DMS153 treated with DMSO at 0.1 percent for 48 hours (cell line): ENCODE results near the gene COL12A1.

Experiments
- DNase-seq: peaks from one replicate; lab custom pipeline; 2025; ENCODE audit not compliant: unreplicated experiment; lab: John Stamatoyannopoulos, UW

Gene COL12A1

GRCh38 chr6:75205776-75206575 is at the start of gene COL12A1:
TSS of gene COL12A1 (minus strand) at chr6:75206053. CDS start at chr6:75202792, 3,261 bp downstream.
- peak; percentile 47 for DNase-seq

DNA sequence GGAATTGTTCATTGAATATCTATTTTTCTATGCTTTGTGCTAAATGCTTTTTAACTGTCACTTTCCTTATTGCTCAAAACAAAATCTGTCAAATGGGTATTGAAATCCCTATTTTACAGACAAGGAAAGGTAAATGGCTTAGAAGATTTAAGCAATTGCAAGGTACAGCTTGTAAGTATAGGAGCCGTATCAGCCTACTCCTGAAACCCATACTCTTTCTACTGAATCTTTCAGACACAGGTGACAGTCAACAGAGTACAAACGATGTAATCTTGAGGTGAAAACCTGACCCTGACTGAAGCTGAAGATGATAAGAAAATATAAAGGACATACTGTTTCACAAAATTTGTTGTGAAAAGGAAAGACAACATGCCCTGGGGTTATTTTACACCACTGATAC is 44.7 kb upstream of the COL12A1 start:
- DNase-seq: no peak

- no peak for DNase-seq
Observed at GRCh38 chr6:75249837-75250236, 44.0 kb upstream of the COL12A1 start.

DNA sequence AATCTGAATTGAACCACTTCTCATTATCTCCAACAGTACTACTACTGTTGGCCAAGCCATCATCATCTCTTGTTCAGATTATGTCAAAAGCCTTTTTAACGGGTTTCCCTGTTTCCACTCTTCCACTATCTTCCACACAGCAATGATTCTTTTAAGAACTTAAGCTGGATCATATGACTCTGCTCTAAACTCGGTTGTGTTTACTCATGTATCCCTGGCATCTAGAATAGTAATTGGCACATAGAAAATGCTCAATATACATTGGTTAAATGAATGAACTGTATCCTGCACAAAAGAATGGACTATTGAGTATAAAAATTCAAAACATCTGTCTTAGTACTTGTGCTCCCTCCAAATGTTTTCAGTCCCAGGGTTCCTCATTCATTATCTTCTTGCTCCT is 40.5 kb upstream of the COL12A1 start:
- DNase-seq: no peak

- no peak for DNase-seq
Observed at GRCh38 chr6:75244063-75244584, 38.3 kb upstream of the COL12A1 start.

DNA sequence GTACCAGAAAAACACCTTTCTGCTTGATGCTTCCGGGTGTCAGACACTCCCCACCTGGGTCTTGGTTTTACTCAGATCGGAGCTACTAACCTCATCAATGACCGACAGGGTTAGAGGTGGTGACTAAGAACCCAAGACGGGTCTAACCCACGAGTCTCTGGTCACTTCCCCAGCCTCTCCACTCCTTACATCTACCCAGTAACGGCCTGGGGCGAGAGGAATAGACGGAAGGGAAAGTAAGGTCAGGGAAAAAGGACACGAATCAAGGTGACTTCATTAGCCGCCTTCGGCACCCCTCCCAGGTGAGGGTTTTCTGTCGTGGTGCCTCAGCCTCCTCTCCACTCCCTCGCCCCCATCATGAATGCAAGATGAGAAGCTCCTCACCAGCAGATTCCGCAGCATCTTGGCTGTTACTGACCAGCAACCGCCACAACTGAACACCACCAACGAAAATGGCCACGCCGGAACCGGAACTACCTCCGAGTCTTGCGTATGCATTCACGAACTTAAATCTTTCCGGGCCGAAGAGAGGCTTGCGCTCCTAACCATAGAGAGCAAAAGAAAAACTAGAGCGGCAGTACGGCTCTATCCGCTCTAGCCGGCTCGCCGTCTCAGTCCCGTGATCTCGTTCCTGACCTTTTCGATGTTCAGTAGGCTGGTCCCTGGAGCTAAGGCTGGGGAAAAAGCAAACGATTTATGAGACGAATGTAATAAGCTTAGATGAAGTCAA is 37.6 kb upstream of the COL12A1 start, which contains the start of gene COX7A2:
COX7A2 (minus strand) TSS at position 469 of the 730 bp plus-strand sequence; CDS start at position 402, 67 bp downstream.
- DNase-seq: peak; percentile 100

DNA sequence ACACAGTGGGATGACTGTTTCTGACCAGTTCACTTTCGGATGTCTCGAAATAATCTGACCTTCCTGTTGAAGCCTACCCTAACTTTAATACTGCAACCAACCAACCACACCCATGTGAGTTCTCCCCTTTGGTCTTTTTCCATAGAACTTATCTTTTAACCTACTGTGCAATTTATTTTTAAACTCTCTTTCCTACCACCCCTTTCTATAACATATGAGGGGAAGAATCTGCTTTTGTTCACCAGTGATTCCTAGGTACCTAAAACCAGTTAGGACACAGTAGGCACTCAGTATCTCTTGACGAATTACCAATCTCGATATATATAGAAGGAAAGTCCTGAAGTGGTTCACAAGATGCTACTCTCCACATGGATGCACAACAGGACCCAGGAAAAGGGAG is 30.8 kb upstream of the COL12A1 start:
- no peak for DNase-seq

GRCh38 chr6:75235271-75235670 is 29.4 kb upstream of the COL12A1 start:
- DNase-seq: no peak

DNA sequence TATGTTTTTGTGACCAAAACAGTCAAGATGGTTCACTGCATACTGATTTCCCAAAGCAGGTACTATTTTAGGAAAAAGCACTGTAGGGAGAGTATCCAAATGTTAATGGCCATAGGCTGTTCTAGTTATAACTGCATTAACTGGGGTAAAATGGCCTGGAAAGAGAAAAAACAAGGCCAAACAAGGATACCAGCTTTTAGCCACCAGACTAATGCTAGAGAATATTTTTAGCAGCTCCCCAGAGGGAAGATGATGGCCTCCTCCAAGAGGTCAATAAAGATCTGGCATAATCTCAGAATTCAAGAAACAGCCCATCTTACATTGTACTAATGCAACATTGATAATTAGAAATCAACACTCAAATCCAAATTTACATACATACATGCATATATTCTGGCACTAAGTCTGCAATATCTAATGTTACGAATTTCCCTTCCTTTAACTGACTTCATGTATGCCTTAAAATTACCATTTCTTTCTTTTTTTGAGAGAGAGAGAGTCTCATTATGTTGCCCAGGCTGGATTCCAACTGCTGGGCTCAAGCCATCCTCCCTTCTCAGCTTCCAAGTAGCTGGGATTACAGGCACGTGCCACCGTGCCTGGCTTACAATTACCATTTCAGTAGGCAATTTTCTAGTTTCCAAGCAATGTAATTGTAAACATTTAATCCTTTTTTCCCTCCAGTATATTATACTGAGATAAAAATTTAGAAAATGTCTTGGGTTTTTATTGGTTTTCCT is 28.4 kb upstream of the COL12A1 start:
- DNase-seq: no peak

DNA sequence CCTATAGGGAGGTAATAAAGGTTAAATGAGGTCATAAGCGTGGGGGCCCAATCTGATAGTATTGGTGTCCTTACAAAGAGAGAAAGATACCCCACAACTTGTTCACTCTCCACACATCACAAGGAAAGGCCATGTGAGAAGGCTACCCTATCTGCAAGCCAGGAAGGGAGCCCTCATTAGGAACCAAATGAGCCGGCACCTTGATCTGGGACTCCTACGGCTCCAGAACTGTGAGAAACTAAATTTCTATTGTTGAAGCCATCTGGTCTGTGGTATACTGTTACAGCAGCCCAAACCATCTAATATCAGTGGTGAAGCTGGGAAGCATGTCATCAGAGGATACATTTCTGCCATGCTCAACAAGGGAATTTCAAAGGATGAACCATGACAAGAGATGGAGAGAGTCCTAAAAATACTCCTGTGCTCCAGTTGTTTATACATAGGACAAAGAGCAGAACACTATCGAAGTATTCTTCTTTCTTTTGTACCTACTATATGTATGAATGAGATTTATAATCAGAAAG is 27.3 kb upstream of the COL12A1 start:
- no peak for DNase-seq

DNA sequence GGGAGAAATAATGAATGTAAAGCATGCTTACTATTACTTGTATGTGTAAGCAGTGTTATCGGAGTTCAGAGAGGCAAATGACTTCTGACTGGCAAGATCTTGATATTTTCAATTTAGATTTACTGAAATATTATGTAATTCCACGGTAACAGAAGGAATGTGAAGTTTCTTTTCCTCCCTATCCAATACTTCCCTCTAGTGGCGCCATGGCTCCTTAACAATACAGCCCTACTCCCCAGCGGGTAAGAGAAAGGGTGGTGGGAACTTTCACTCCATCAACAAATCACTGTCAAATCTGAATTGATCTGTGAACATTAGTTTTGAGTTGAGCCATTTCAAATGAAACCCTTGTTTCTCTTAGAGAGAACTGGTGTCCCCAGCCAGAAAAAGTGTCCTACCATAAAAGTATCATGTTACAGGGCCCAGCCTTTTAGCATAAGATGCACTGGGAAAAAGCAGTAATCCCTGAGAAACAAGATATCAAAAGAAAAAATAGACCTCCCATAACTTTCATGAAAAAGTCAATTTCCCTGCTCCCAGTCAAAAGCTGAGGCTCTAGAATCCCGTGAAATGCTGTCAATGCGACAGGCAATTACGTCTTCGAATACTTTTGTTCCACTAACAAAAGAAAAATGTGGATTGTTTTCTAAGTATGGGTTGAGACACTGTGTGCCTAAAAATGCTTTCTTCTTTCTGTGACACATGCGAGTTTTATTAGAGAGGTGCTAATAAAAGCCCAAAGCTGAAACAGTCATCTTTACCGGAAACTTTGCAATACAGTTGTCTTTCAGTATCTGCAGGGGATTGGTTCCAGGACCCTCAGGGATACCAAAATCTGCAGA is 24.9 kb upstream of the COL12A1 start:
- no peak for DNase-seq

DNA sequence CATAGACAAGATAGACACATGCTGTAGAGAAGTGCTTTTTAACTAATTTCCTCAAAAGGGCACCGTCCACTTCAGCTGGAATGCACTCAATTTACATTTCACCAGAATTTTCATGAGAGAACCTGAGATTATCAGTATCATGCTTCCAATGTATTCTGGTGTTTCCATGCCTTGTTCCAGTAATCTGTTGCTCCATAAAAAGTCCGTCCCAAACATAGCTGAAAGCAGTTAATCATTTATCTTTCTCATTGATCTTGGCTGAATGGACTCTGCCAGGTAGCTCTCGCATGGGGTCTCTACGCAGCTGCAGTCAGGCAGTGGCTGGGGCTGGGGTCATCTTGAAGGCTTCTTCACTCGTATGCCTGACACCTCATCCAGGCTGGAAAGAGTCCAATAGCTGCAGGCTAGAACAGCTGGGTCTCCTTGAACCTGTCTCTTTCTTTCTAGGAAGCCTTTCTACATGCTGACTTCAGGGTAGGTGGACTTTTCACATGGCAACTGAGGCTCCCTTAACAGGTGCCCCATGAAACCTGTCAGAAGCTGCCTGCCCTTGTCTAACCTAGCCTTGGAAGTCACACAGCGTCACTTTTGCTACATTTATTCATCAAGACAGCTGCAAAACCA is 18.6 kb upstream of the COL12A1 start:
- no peak for DNase-seq

DNA sequence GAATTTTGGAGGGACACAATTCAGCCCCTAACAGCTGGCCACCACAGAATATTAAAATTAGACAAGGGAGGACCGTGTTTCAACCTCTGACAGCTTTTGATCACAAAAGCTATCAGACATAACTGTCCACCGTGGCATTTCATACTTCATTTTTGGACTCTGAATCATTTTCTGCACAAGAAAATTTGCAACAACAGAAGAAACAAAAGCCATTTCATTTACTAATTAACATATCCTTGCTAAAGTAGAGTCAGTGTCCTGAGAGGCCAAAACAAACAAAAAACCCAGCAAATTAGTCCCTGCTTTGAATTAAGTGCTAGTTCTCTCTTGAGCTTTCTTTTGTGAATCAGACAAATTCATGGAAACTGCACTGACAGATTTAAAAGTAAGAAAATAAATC is 17.6 kb upstream of the COL12A1 start:
- no peak for DNase-seq

GRCh38 chr6:75222261-75222660 is 16.4 kb upstream of the COL12A1 start:
- no peak for DNase-seq

GRCh38 chr6:75221116-75221515 is 15.3 kb upstream of the COL12A1 start:
- no peak for DNase-seq

- DNase-seq: no peak
Observed at GRCh38 chr6:75220357-75220756, 14.5 kb upstream of the COL12A1 start.

DNA sequence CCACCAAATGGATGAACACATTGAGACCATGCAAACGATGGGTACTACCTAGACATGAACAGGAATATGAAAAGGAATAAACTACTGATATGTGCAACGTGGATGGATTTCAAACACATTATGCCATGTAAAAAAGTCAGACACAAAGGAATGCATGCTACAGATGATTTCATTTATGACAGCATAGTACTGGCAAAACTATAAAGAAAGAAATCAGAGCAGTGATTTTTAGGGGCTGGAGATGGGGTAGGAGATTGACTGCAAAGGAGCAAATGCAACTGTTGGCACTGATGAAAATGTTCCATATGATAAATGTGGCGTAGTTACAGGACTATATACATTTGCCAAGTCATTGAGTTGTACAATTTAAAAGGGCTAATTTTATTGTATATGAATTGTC is 13.4 kb upstream of the COL12A1 start:
- no peak for DNase-seq

DNA sequence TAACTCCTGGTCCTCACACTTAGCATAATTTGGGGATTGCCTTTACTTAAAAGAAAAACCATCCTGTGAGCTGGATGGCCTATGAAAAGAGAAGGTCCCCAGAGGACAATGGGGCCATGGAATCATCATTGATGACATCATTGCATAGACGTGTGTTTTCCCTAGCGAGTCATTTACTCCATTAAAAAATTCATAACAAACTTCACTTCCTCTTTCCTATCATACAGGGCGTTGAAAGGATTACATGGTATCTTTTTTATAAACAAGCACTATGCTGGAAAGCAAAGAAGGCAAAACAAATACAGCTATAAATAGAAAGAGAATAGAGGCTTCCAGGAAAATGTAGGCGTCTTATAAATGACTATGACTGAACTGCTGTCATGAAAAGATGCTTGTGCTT is 11.3 kb upstream of the COL12A1 start:
- DNase-seq: peak; percentile 14

- no peak for DNase-seq
Observed at GRCh38 chr6:75215291-75215690, 9.4 kb upstream of the COL12A1 start.

GRCh38 chr6:75213732-75214131 is 7.9 kb upstream of the COL12A1 start:
- no peak for DNase-seq
